H1 (cell line): Measurements from ENCODE around the gene TTC33. TPM values are rescaled to one million over a fixed set of nuclear protein-coding genes. Genes with fewer than 3 reads are reported as not detected.

Experiments
- POLR2A ChIP-seq, 2 experiments: IDR thresholded peaks; 1 replicate in 1 of 2; 2 replicates in 1 of 2; pipeline ENCODE4 v1.6.1; 2011; ENCODE audit warnings: low read depth in 2 of 2, low read length in 2 of 2, mild to moderate bottlenecking in 2 of 2; ENCODE audit errors: control extremely low read depth in 1 of 2
- SRF ChIP-seq: IDR thresholded peaks from 2 replicates; pipeline ENCODE4 v1.6.1; 2011; ENCODE audit warnings: mild to moderate bottlenecking, low read depth, low read length, moderate library complexity
- YY1 ChIP-seq: IDR thresholded peaks from 2 replicates; pipeline ENCODE4 v1.6.1; 2011; ENCODE audit warnings: low read depth, mild to moderate bottlenecking, low read length
- polyA plus RNA-seq, 7 experiments: library from polyadenylated mRNA; depleted of rRNA in 3 of 7; stranded (reverse) in 5 of 7; unstranded in 2 of 7; fragments of >200 nt in 5 of 7; fragments of 200-250 nt in 2 of 7; gene quantifications; 1 replicate in 5 of 7; 2 replicates in 1 of 7; 4 replicates in 1 of 7; pipeline versions ENCODE4 v1.2.1 to v1.2.3, GENCODE V29; 2011 to 2013; ENCODE audit warnings: missing spikeins in 2 of 7, mixed read lengths in 2 of 7
- total RNA-seq: library from RNA; stranded (reverse); fragmentation: NEBNext Ultra II Directional; extraction: Animal tissue kit (Norgen Biotek cat#: 25700); gene quantifications from 2 replicates; pipeline ENCODE4 v1.2.1, GENCODE V29; 2021
- TF ChIP-seq, protein P1 (sequence below): fragments of 300-600 bp; sonication (generic); IDR thresholded peaks from 2 replicates; pipeline ENCODE4 v1.7.1; 2012; ENCODE audit warnings: low read length, moderate library complexity, mild to moderate bottlenecking, inconsistent platforms; ENCODE audit not compliant: insufficient replicate concordance

TTC33 gene
- total and polyA plus RNA-seq, 2 of the 8 experiments (the other 6 are each of a cell fraction or from before 2014, with no cell fraction given), result 1.2 to 12.6 TPM

DNA sequence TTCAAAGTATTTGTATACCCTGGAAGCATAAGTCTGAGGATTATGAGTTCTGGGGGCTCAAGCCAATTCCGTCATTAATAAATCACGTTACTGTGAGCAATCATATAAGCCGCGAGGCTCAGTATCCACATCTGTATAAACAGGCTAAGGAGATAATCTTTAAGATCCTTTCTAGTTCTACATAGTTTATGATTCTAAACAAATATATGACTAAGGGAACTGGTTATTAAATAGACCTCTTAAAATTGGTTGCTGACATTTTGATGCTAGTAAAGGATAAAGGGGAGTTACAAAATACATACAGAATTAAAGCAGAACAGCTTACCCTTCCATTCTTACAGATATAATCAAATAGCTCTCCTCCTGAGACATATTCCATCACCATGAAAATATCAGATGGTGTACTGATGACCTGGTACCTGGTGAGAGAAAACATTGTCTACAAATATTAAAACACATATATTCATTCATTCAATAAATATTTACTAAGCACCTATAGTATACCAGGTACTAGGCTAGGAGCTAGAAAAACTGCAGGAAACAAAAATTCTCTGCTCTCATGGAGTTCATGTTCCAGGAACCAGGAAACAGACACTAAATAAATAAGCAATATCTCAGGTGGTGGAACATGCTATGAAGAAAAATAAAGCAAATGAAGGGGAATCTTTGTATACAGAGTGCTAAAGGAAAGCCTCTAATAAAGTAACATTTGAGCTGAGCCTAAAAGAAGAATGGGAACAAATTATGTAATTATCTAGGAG is 19.5 kb upstream of the TTC33 start (continued):
- TF ChIP-seq, protein P1, sequence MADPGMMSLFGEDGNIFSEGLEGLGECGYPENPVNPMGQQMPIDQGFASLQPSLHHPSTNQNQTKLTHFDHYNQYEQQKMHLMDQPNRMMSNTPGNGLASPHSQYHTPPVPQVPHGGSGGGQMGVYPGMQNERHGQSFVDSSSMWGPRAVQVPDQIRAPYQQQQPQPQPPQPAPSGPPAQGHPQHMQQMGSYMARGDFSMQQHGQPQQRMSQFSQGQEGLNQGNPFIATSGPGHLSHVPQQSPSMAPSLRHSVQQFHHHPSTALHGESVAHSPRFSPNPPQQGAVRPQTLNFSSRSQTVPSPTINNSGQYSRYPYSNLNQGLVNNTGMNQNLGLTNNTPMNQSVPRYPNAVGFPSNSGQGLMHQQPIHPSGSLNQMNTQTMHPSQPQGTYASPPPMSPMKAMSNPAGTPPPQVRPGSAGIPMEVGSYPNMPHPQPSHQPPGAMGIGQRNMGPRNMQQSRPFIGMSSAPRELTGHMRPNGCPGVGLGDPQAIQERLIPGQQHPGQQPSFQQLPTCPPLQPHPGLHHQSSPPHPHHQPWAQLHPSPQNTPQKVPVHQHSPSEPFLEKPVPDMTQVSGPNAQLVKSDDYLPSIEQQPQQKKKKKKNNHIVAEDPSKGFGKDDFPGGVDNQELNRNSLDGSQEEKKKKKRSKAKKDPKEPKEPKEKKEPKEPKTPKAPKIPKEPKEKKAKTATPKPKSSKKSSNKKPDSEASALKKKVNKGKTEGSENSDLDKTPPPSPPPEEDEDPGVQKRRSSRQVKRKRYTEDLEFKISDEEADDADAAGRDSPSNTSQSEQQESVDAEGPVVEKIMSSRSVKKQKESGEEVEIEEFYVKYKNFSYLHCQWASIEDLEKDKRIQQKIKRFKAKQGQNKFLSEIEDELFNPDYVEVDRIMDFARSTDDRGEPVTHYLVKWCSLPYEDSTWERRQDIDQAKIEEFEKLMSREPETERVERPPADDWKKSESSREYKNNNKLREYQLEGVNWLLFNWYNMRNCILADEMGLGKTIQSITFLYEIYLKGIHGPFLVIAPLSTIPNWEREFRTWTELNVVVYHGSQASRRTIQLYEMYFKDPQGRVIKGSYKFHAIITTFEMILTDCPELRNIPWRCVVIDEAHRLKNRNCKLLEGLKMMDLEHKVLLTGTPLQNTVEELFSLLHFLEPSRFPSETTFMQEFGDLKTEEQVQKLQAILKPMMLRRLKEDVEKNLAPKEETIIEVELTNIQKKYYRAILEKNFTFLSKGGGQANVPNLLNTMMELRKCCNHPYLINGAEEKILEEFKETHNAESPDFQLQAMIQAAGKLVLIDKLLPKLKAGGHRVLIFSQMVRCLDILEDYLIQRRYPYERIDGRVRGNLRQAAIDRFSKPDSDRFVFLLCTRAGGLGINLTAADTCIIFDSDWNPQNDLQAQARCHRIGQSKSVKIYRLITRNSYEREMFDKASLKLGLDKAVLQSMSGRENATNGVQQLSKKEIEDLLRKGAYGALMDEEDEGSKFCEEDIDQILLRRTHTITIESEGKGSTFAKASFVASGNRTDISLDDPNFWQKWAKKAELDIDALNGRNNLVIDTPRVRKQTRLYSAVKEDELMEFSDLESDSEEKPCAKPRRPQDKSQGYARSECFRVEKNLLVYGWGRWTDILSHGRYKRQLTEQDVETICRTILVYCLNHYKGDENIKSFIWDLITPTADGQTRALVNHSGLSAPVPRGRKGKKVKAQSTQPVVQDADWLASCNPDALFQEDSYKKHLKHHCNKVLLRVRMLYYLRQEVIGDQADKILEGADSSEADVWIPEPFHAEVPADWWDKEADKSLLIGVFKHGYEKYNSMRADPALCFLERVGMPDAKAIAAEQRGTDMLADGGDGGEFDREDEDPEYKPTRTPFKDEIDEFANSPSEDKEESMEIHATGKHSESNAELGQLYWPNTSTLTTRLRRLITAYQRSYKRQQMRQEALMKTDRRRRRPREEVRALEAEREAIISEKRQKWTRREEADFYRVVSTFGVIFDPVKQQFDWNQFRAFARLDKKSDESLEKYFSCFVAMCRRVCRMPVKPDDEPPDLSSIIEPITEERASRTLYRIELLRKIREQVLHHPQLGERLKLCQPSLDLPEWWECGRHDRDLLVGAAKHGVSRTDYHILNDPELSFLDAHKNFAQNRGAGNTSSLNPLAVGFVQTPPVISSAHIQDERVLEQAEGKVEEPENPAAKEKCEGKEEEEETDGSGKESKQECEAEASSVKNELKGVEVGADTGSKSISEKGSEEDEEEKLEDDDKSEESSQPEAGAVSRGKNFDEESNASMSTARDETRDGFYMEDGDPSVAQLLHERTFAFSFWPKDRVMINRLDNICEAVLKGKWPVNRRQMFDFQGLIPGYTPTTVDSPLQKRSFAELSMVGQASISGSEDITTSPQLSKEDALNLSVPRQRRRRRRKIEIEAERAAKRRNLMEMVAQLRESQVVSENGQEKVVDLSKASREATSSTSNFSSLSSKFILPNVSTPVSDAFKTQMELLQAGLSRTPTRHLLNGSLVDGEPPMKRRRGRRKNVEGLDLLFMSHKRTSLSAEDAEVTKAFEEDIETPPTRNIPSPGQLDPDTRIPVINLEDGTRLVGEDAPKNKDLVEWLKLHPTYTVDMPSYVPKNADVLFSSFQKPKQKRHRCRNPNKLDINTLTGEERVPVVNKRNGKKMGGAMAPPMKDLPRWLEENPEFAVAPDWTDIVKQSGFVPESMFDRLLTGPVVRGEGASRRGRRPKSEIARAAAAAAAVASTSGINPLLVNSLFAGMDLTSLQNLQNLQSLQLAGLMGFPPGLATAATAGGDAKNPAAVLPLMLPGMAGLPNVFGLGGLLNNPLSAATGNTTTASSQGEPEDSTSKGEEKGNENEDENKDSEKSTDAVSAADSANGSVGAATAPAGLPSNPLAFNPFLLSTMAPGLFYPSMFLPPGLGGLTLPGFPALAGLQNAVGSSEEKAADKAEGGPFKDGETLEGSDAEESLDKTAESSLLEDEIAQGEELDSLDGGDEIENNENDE, result no peak
- TF ChIP-seq YY1 (no peak), SRF (no peak), POLR2A (IDR thresholded peaks at IDR 0.05; ENCODE audit: control extremely low read depth in 1 of 2, low read depth in 2 of 2, low read length in 2 of 2) (no peak)
